Activated B cell treated with CpG ODN at 0.5 μM for 24 hours (primary cell): ENCODE data around the gene ZNF800. TPM values are rescaled to one million over a fixed set of nuclear protein-coding genes. Genes with fewer than 3 reads are reported as not detected.

Experiments
- ATAC-seq: fragments of 200-7000 bp; cut with Tn5 transposase; one replicate; pipeline ENCODE4 v1.10.0; 2021; ENCODE audit warnings: low read depth, mild to moderate bottlenecking, moderate library complexity
- CTCF ChIA-PET: fragments of 350-600 bp; sonication (Branson Sonifier 250); formaldehyde crosslinking; loops from one replicate; lab custom pipeline; 2021; ENCODE audit warnings: antibody characterized with exemption; lab: Charles Lee
- POLR2A ChIA-PET: fragments of 350-600 bp; sonication (Branson Sonifier 250); formaldehyde crosslinking; loops from one replicate; lab custom pipeline; 2021; ENCODE audit warnings: antibody characterized with exemption; lab: Charles Lee
- DNase-seq: peaks from one replicate; pipeline ENCODE4 v3.0.0; 2022
- H3K27ac Mint-ChIP-seq: one replicate; pipeline ENCODE4 v1.8.0; 2020; ENCODE audit warnings: mixed read lengths
- H3K27me3 Mint-ChIP-seq: one replicate; pipeline ENCODE4 v1.8.0; 2021; ENCODE audit warnings: mixed read lengths
- H3K36me3 Mint-ChIP-seq: one replicate; pipeline ENCODE4 v1.8.0; 2021; ENCODE audit warnings: low read depth, mixed read lengths
- H3K4me1 Mint-ChIP-seq: one replicate; pipeline ENCODE4 v1.8.0; 2021; ENCODE audit warnings: mixed read lengths
- H3K4me3 Mint-ChIP-seq: one replicate; pipeline ENCODE4 v1.8.0; 2020; ENCODE audit warnings: mild to moderate bottlenecking, mixed read lengths
- H3K9me3 Mint-ChIP-seq: one replicate; pipeline ENCODE4 v1.8.0; 2020; ENCODE audit warnings: mixed read lengths
- intact Hi-C: fragments of 100-400 bp; cut with micrococcal nuclease; formaldehyde crosslinking; loops from one replicate; pipeline ENCODE4 v1.15.1; 2024
- total RNA-seq: library from RNA; stranded (reverse); gene quantifications from 2 replicates; pipeline ENCODE4 v1.2.3, GENCODE V29; 2022
- TF ChIP-seq, protein P1 (sequence below): fragments of 200-600 bp; IDR thresholded peaks from one replicate; pipeline ENCODE4 v1.8.0; 2022; ENCODE audit warnings: antibody characterized with exemption, mild to moderate bottlenecking

ZNF800 gene
- total RNA-seq, 1 donor from 2014 or later = 53.5 TPM

DNA sequence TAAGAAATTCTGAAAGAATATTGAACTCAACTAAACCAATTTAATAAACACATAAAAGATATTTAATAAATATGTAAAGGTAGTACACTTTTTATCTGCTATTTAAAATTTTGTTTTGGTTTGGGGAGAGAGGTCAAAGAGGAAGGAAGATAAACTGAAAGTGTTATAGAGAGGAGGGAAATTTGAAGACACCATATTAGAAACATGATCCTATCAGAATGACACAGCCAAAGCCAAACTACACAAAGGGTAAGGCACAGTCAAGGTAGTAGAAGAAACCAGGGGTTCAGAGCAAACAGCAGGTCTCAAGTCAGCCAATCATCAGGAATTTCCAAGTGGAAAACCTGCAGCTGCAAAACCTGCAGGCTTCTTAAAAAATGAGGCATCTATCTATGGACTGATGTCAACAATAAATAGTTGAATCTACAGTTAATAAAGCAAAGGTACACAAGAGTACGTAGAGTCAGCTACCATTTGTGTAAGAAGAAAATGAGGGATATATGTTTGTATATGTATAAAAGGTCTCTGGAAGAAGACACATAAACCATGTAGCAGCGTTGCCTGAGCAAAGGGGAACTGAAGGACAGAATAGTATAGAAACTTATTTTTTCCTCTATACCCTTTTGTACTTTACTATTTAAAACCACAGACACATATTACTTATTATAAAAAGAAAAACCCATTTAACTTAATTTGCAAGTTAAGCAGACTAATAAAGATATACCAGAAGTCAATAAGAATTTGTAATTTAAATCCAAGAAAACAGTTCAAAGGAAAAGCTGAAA is 10.0 kb downstream of the ZNF800 start:
- Mint-ChIP-seq H3K4me3 (no peak overlapping the region), H3K4me1 (peaks cover 58% of the 10 kb centered on the region), H3K9me3 (no peaks in the 10 kb centered on the region), H3K27ac (no peak overlapping the region), H3K36me3 (peaks cover 53% of the 10 kb centered on the region), H3K27me3 (no peaks in the 10 kb centered on the region)
- ChIA-PET POLR2A (interaction anchor here (1.5 to 2.6 kb wide), 2 partner anchors 10 to 65 kb away, joined by 3 to 10 read pairs; partner anchors contain the start of gene ZNF800), CTCF (interaction anchor here (0.8 to 1.1 kb wide), 3 partner anchors 33 to 65 kb away, joined by 3 to 7 read pairs (median 3); no protein-coding TSS in a partner anchor)
- intact Hi-C loops = loop anchor here (5.0 kb wide), 1 partner anchor 35 kb away; no protein-coding TSS in a partner anchor
- no peak for ATAC-seq
- TF ChIP-seq, protein P1, sequence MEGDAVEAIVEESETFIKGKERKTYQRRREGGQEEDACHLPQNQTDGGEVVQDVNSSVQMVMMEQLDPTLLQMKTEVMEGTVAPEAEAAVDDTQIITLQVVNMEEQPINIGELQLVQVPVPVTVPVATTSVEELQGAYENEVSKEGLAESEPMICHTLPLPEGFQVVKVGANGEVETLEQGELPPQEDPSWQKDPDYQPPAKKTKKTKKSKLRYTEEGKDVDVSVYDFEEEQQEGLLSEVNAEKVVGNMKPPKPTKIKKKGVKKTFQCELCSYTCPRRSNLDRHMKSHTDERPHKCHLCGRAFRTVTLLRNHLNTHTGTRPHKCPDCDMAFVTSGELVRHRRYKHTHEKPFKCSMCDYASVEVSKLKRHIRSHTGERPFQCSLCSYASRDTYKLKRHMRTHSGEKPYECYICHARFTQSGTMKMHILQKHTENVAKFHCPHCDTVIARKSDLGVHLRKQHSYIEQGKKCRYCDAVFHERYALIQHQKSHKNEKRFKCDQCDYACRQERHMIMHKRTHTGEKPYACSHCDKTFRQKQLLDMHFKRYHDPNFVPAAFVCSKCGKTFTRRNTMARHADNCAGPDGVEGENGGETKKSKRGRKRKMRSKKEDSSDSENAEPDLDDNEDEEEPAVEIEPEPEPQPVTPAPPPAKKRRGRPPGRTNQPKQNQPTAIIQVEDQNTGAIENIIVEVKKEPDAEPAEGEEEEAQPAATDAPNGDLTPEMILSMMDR = no peak
- no peak for DNase-seq

DNA sequence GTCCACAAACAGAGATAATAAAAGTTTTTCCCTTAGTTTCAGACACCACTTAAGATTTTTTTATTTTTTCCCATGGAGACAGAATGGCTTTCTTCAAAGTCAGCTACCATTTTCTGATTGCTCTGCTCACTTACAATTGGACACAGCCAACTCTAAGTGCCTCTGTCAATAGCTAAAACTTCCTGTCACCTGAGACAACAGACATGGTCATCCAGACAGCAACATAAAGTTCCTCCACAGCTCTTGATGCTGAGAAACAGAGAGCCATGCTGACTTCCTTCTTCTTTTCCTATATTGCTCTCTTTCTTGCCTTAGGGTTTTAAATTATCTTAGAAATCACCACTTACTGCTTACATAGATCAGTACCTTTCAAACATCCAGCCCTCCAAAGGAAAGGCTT is 12.0 kb downstream of the ZNF800 start:
- ChIA-PET POLR2A (interaction anchor here (1.5 kb wide), 1 partner anchor 12 kb away, joined by 7 read pairs; the partner anchor contains the start of gene ZNF800), CTCF (interaction anchor here (1.3 kb wide), 1 partner anchor 67 kb away, joined by 8 read pairs; no protein-coding TSS in a partner anchor)
- TF ChIP-seq, protein P1 = no peak
- no peak for DNase-seq
- no peak for ATAC-seq
- Mint-ChIP-seq H3K4me3 (no peak overlapping the region), H3K27me3 (no peaks in the 10 kb centered on the region), H3K36me3 (peaks cover 56% of the 10 kb centered on the region), H3K4me1 (peaks cover 55% of the 10 kb centered on the region), H3K27ac (no peak overlapping the region), H3K9me3 (no peaks in the 10 kb centered on the region)
- intact Hi-C loops = loop anchor here (5.0 kb wide), 1 partner anchor 37 kb away; no protein-coding TSS in a partner anchor

DNA sequence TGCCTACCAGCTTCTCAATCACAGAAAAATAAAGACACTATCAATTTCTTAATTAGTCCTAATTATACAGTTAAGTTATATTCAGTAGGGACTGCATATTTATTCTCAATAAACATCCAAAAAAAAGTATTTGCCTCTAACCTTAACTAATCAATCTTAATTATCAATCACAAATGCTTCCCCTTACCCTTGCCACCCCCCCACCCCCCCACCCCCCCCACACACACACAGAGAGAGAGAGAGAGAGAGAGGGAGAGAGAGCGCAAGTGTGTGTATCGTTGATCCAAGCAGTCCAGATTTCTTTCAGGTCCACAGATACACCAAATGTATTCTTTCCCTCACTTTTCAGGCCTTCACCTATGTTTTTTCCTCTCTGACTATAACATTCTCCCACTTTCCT is 12.9 kb downstream of the ZNF800 start:
- H3K9me3 Mint-ChIP-seq = no peaks in the 10 kb centered on the region
- DNase-seq = no peak
- no peak for ATAC-seq
- no peak overlapping the region for H3K4me3 Mint-ChIP-seq
- peaks cover 54% of the 10 kb centered on the region for H3K4me1 Mint-ChIP-seq
- H3K27me3 Mint-ChIP-seq = no peaks in the 10 kb centered on the region
- H3K36me3 Mint-ChIP-seq = peaks cover 52% of the 10 kb centered on the region
- POLR2A ChIA-PET = interaction anchor here (1.5 kb wide), 1 partner anchor 13 kb away, joined by 7 read pairs; the partner anchor contains the start of gene ZNF800
- intact Hi-C loops = loop anchor here (2.0 to 5.0 kb wide), 2 partner anchors 15 to 38 kb away; no protein-coding TSS in a partner anchor
- TF ChIP-seq, protein P1 = no peak
- CTCF ChIA-PET = no interaction called here
- H3K27ac Mint-ChIP-seq = no peak overlapping the region

DNA sequence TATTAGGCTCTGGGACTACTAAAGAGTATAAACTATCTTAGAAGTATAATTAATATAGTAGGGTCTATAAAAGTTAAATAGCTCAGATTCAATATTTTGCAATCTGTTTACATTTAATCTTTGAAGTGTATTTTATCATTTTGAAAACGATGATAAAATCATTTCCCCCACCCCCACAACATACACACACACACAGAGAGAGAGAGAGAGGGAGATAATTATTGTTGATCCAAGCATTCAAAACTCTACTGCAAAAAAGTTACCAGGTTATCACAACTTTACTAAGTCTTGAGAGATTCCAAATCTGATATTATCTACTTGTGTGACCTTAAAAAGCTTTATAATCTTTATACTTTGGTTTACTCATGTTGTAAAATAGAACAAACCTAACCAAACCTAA is 14.0 kb downstream of the ZNF800 start:
- TF ChIP-seq, protein P1 = no peak
- intact Hi-C loops = loop anchor here (2.0 kb wide), 1 partner anchor 14 kb away; no protein-coding TSS in a partner anchor
- peaks cover 63% of the 10 kb centered on the region for H3K36me3 Mint-ChIP-seq
- POLR2A ChIA-PET = no interaction called here
- H3K9me3 Mint-ChIP-seq = no peaks in the 10 kb centered on the region
- H3K4me1 Mint-ChIP-seq = peaks cover 54% of the 10 kb centered on the region
- ATAC-seq = no peak
- H3K27ac Mint-ChIP-seq = no peak overlapping the region
- no peak overlapping the region for H3K4me3 Mint-ChIP-seq
- CTCF ChIA-PET = interaction anchor here (2.2 kb wide), 1 partner anchor 69 kb away, joined by 8 read pairs; no protein-coding TSS in a partner anchor
- DNase-seq = no peak
- H3K27me3 Mint-ChIP-seq = no peaks in the 10 kb centered on the region

DNA sequence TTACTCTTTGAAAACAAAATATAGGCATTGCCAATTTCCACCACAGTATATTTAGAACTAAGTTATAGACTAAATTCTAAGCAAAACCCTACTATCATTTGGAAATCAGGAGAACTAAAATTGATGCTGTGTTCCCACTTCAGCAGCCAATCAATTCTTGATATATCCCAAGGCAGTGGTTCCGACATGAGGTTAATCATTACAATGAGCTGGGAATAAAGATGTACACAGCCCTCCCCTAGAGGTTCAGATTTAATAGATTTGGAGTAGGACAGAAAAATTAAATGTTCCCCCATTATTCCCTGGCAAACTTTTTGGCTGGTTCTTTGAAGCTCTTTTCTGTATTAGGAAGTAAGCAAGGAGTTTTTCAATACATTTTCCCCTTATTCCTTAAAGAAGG is 15.1 kb downstream of the ZNF800 start:
- ChIA-PET CTCF (interaction anchor here (2.2 kb wide), 1 partner anchor 70 kb away, joined by 8 read pairs; no protein-coding TSS in a partner anchor), POLR2A (interaction anchor here (1.2 kb wide), 1 partner anchor 15 kb away, joined by 3 read pairs; the partner anchor contains the start of gene ZNF800)
- H3K36me3 Mint-ChIP-seq = peaks cover 63% of the 10 kb centered on the region
- H3K27me3 Mint-ChIP-seq = no peaks in the 10 kb centered on the region
- ATAC-seq (no peak), DNase-seq (no peak)
- peaks cover 43% of the 10 kb centered on the region for H3K4me1 Mint-ChIP-seq
- H3K4me3 Mint-ChIP-seq = no peak overlapping the region
- intact Hi-C loops = loop anchor here (2.0 kb wide), 1 partner anchor 13 kb away; no protein-coding TSS in a partner anchor
- H3K27ac Mint-ChIP-seq = no peak overlapping the region
- TF ChIP-seq, protein P1 = no peak
- H3K9me3 Mint-ChIP-seq = no peaks in the 10 kb centered on the region
